ENCODE data around the gene ADARB2.

ADARB2 gene

GRCh38 chr10:1660815-1661214 lies 76.5 kb downstream of the ADARB2 start:
- Histone ChIP-seq H3K27ac (ENCODE audit: low read length) (no peak overlapping the region), H3K4me1 (ENCODE audit: control insufficient read depth in 1 of 2, insufficient read depth in 2 of 2, low read length in 2 of 2) (no peaks in the 10 kb centered on the region), H3K36me3 (ENCODE audit: control insufficient read depth in 1 of 2, insufficient read depth in 2 of 2, low read length in 2 of 2) (no peaks in the 10 kb centered on the region), H3K9me3 (ENCODE audit: control insufficient read depth in 1 of 2, low read length in 2 of 2) (no peaks in the 10 kb centered on the region), H3K27me3 (ENCODE audit: low read depth, low read length) (peaks cover 2% of the 10 kb centered on the region), H3K4me3 (ENCODE audit: low read depth in 1 of 2, low read length in 2 of 2) (no peak overlapping the region)

- Histone ChIP-seq H3K9me3 (ENCODE audit: control insufficient read depth in 1 of 2, low read length in 2 of 2) (no peaks in the 10 kb centered on the region), H3K4me3 (ENCODE audit: low read depth in 1 of 2, low read length in 2 of 2) (no peak overlapping the region), H3K36me3 (ENCODE audit: control insufficient read depth in 1 of 2, insufficient read depth in 2 of 2, low read length in 2 of 2) (no peaks in the 10 kb centered on the region), H3K27me3 (ENCODE audit: low read depth, low read length) (peaks cover 2% of the 10 kb centered on the region), H3K4me1 (ENCODE audit: control insufficient read depth in 1 of 2, insufficient read depth in 2 of 2, low read length in 2 of 2) (no peaks in the 10 kb centered on the region), H3K27ac (ENCODE audit: low read length) (no peak overlapping the region)
These were observed 76.9 kb downstream of the ADARB2 start for GRCh38 chr10:1660386-1660785.

GRCh38 chr10:1659221-1659791 lies 78.0 kb downstream of the ADARB2 start:
- Histone ChIP-seq H3K36me3 (ENCODE audit: control insufficient read depth in 1 of 2, insufficient read depth in 2 of 2, low read length in 2 of 2) (no peaks in the 10 kb centered on the region), H3K4me3 (ENCODE audit: low read depth in 1 of 2, low read length in 2 of 2) (no peak overlapping the region)

GRCh38 chr10:1658658-1659057 lies 78.7 kb downstream of the ADARB2 start:
- Histone ChIP-seq H3K27ac (ENCODE audit: low read length) (no peak overlapping the region), H3K9me3 (ENCODE audit: control insufficient read depth in 1 of 2, low read length in 2 of 2) (no peaks in the 10 kb centered on the region), H3K36me3 (ENCODE audit: control insufficient read depth in 1 of 2, insufficient read depth in 2 of 2, low read length in 2 of 2) (no peaks in the 10 kb centered on the region), H3K4me3 (ENCODE audit: low read depth in 1 of 2, low read length in 2 of 2) (no peak overlapping the region), H3K27me3 (ENCODE audit: low read depth, low read length) (peaks cover 2% of the 10 kb centered on the region), H3K4me1 (ENCODE audit: control insufficient read depth in 1 of 2, insufficient read depth in 2 of 2, low read length in 2 of 2) (no peaks in the 10 kb centered on the region)

More at GRCh38 chr10:1659221-1659791, 78.0 kb downstream of the ADARB2 start:
- Histone ChIP-seq H3K27me3 (ENCODE audit: low read depth, low read length) (peaks cover 2% of the 10 kb centered on the region), H3K27ac (ENCODE audit: low read length) (no peak overlapping the region), H3K4me1 (ENCODE audit: control insufficient read depth in 1 of 2, insufficient read depth in 2 of 2, low read length in 2 of 2) (no peaks in the 10 kb centered on the region), H3K9me3 (ENCODE audit: control insufficient read depth in 1 of 2, low read length in 2 of 2) (no peaks in the 10 kb centered on the region)

- H3K4me3 ChIP-seq (ENCODE audit: low read depth in 1 of 2, low read length in 2 of 2), result no peak overlapping the region
- no peaks in the 10 kb centered on the region for H3K9me3 ChIP-seq (ENCODE audit: control insufficient read depth in 1 of 2, low read length in 2 of 2)
- no peaks in the 10 kb centered on the region for H3K4me1 ChIP-seq (ENCODE audit: control insufficient read depth in 1 of 2, insufficient read depth in 2 of 2, low read length in 2 of 2)
- H3K27me3 ChIP-seq (ENCODE audit: low read depth, low read length), result peaks cover 2% of the 10 kb centered on the region
- no peaks in the 10 kb centered on the region for H3K36me3 ChIP-seq (ENCODE audit: control insufficient read depth in 1 of 2, insufficient read depth in 2 of 2, low read length in 2 of 2)
- no peak overlapping the region for H3K27ac ChIP-seq (ENCODE audit: low read length)
These were observed 79.8 kb downstream of the ADARB2 start for GRCh38 chr10:1657479-1657878.

GRCh38 chr10:1655367-1655766 lies 82.0 kb downstream of the ADARB2 start:
- no peaks in the 10 kb centered on the region for H3K9me3 ChIP-seq (ENCODE audit: control insufficient read depth in 1 of 2, low read length in 2 of 2)
- no peak overlapping the region for H3K4me3 ChIP-seq (ENCODE audit: low read depth in 1 of 2, low read length in 2 of 2)
- H3K4me1 ChIP-seq (ENCODE audit: control insufficient read depth in 1 of 2, insufficient read depth in 2 of 2, low read length in 2 of 2), result no peaks in the 10 kb centered on the region
- no peak overlapping the region for H3K27ac ChIP-seq (ENCODE audit: low read length)
- H3K36me3 ChIP-seq (ENCODE audit: control insufficient read depth in 1 of 2, insufficient read depth in 2 of 2, low read length in 2 of 2), result no peaks in the 10 kb centered on the region
- H3K27me3 ChIP-seq (ENCODE audit: low read depth, low read length), result peaks cover 2% of the 10 kb centered on the region

GRCh38 chr10:1654811-1655356 lies 82.4 kb downstream of the ADARB2 start:
- Histone ChIP-seq H3K27me3 (ENCODE audit: low read depth, low read length) (no peaks in the 10 kb centered on the region), H3K9me3 (ENCODE audit: control insufficient read depth in 1 of 2, low read length in 2 of 2) (no peaks in the 10 kb centered on the region), H3K27ac (ENCODE audit: low read length) (no peak overlapping the region), H3K36me3 (ENCODE audit: control insufficient read depth in 1 of 2, insufficient read depth in 2 of 2, low read length in 2 of 2) (no peaks in the 10 kb centered on the region), H3K4me3 (ENCODE audit: low read depth in 1 of 2, low read length in 2 of 2) (no peak overlapping the region), H3K4me1 (ENCODE audit: control insufficient read depth in 1 of 2, insufficient read depth in 2 of 2, low read length in 2 of 2) (no peaks in the 10 kb centered on the region)

GRCh38 chr10:1654247-1654646 lies 83.1 kb downstream of the ADARB2 start:
- no peaks in the 10 kb centered on the region for H3K9me3 ChIP-seq (ENCODE audit: control insufficient read depth in 1 of 2, low read length in 2 of 2)
- no peaks in the 10 kb centered on the region for H3K27me3 ChIP-seq (ENCODE audit: low read depth, low read length)
- no peaks in the 10 kb centered on the region for H3K36me3 ChIP-seq (ENCODE audit: control insufficient read depth in 1 of 2, insufficient read depth in 2 of 2, low read length in 2 of 2)
- no peaks in the 10 kb centered on the region for H3K4me1 ChIP-seq (ENCODE audit: control insufficient read depth in 1 of 2, insufficient read depth in 2 of 2, low read length in 2 of 2)
- H3K4me3 ChIP-seq (ENCODE audit: low read depth in 1 of 2, low read length in 2 of 2), result no peak overlapping the region
- no peak overlapping the region for H3K27ac ChIP-seq (ENCODE audit: low read length)

- H3K27ac ChIP-seq (ENCODE audit: low read length), result no peak overlapping the region
- no peaks in the 10 kb centered on the region for H3K27me3 ChIP-seq (ENCODE audit: low read depth, low read length)
- no peak overlapping the region for H3K4me3 ChIP-seq (ENCODE audit: low read depth in 1 of 2, low read length in 2 of 2)
- H3K4me1 ChIP-seq (ENCODE audit: control insufficient read depth in 1 of 2, insufficient read depth in 2 of 2, low read length in 2 of 2), result no peaks in the 10 kb centered on the region
- H3K9me3 ChIP-seq (ENCODE audit: control insufficient read depth in 1 of 2, low read length in 2 of 2), result no peaks in the 10 kb centered on the region
- no peaks in the 10 kb centered on the region for H3K36me3 ChIP-seq (ENCODE audit: control insufficient read depth in 1 of 2, insufficient read depth in 2 of 2, low read length in 2 of 2)
These were observed 84.0 kb downstream of the ADARB2 start for GRCh38 chr10:1653321-1653720.

- Histone ChIP-seq H3K27ac (ENCODE audit: low read length) (no peak overlapping the region), H3K27me3 (ENCODE audit: low read depth, low read length) (no peaks in the 10 kb centered on the region), H3K36me3 (ENCODE audit: control insufficient read depth in 1 of 2, insufficient read depth in 2 of 2, low read length in 2 of 2) (no peaks in the 10 kb centered on the region), H3K4me3 (ENCODE audit: low read depth in 1 of 2, low read length in 2 of 2) (no peak overlapping the region), H3K9me3 (ENCODE audit: control insufficient read depth in 1 of 2, low read length in 2 of 2) (no peaks in the 10 kb centered on the region), H3K4me1 (ENCODE audit: control insufficient read depth in 1 of 2, insufficient read depth in 2 of 2, low read length in 2 of 2) (no peaks in the 10 kb centered on the region)
These were observed 85.2 kb downstream of the ADARB2 start for GRCh38 chr10:1652151-1652550.

GRCh38 chr10:1651270-1651966 lies 85.9 kb downstream of the ADARB2 start:
- Histone ChIP-seq H3K4me1 (ENCODE audit: control insufficient read depth in 1 of 2, insufficient read depth in 2 of 2, low read length in 2 of 2) (no peaks in the 10 kb centered on the region), H3K4me3 (ENCODE audit: low read depth in 1 of 2, low read length in 2 of 2) (no peak overlapping the region), H3K27me3 (ENCODE audit: low read depth, low read length) (no peaks in the 10 kb centered on the region), H3K36me3 (ENCODE audit: control insufficient read depth in 1 of 2, insufficient read depth in 2 of 2, low read length in 2 of 2) (no peaks in the 10 kb centered on the region), H3K27ac (ENCODE audit: low read length) (no peak overlapping the region), H3K9me3 (ENCODE audit: control insufficient read depth in 1 of 2, low read length in 2 of 2) (no peaks in the 10 kb centered on the region)

Measured in muscle layer of duodenum (tissue), 2 donors.